Right lobe of liver (tissue), 6 donors: ENCODE measurements around the gene PRDM13. TPM values are rescaled to one million over a fixed set of nuclear protein-coding genes. Genes with fewer than 3 reads are reported as not detected.
"Not testable (repeated sequence)": the region's sequence is repeated elsewhere in the genome, so short reads cannot be mapped to it uniquely, and the experiment has no call there.

Experiments used
- ATAC-seq, 4 donors: fragments of 200-7000 bp; cut with Tn5 transposase; one replicate each; pipeline ENCODE4 v1.9.1; 2020; ENCODE audit warnings: mild to moderate bottlenecking in 4 of 4, moderate library complexity in 4 of 4
- DNase-seq, 3 donors: peaks; one replicate each; pipeline ENCODE4 v3.0.0-alpha.2; 2020
- H3K27ac ChIP-seq, 3 donors: fragments of 200-600 bp; one replicate each; pipeline ENCODE4 v1.8.0; 2022
- H3K27me3 ChIP-seq, 2 donors: fragments of 200-600 bp; one replicate each; pipeline ENCODE4 v1.8.0; 2022
- H3K36me3 ChIP-seq, 4 donors: fragments of 200-600 bp; sonication (generic) in 1 of 4; one replicate each; pipeline versions ENCODE4 v1.5.1 to v1.8.0; 2017 to 2022; ENCODE audit warnings: control low read depth in 1 of 4
- H3K4me1 ChIP-seq, 4 donors: fragments of 200-600 bp; sonication (generic) in 1 of 4; one replicate each; pipeline versions ENCODE4 v1.5.1 to v1.8.0; 2017 to 2022; ENCODE audit warnings: control low read depth in 1 of 4
- H3K4me3 ChIP-seq, 3 donors: fragments of 200-600 bp; one replicate each; pipeline ENCODE4 v1.8.0; 2022
- H3K9me3 ChIP-seq, 4 donors: fragments of 200-600 bp; sonication (generic) in 1 of 4; one replicate each; pipeline versions ENCODE4 v1.5.1 to v1.8.0; 2017 to 2022; ENCODE audit warnings: control low read depth in 1 of 4
- CTCF ChIP-seq, 4 donors: fragments of 200-600 bp in 3 of 4; fragments of 450-650 bp in 1 of 4; IDR thresholded peaks; one replicate each; pipeline versions ENCODE4 v1.5.1 to v1.8.0; 2016 to 2022; ENCODE audit warnings: antibody characterized with exemption in 4 of 4, mild to moderate bottlenecking in 2 of 4
- POLR2A ChIP-seq: fragments of 450-650 bp; IDR thresholded peaks from one replicate; pipeline ENCODE4 v1.6.1; 2017; ENCODE audit warnings: antibody characterized with exemption, mild to moderate bottlenecking
- WGBS: methylation state at CpG from one replicate; pipeline ENCODE4 v1.1.6; 2018; ENCODE audit warnings: low coverage, low lambda C conversion rate; ENCODE audit not compliant: insufficient coverage; ENCODE audit errors: missing lambda C conversion rate; 5-methylcytosine and 5-hydroxymethylcytosine counted together
- intact Hi-C, 2 donors: fragments of 100-400 bp; cut with DNase I; formaldehyde crosslinking; loops; one replicate each; pipeline versions ENCODE4 v1.11.2 to v1.14.1; 2022
- total RNA-seq, 6 experiments: library from RNA; depleted of rRNA in 2 of 6; stranded (reverse); fragments of >200 nt in 2 of 6; fragmentation: NEBNext Ultra II Directional in 3 of 6; extraction: Animal tissue kit (Norgen Biotek cat#: 25700) in 3 of 6; gene quantifications; one replicate each; pipeline versions ENCODE4 v1.1.0 to v1.2.4, GENCODE V29; 2016 to 2023
- donor health status: DM: no; HTN: yes; CAD: no.
- donor health status: DM: no; HTN: no; CAD: no.
- donor health status: DM: no; HTN: no; CAD: no.
- donor health status: DM: no; HTN: yes; CAD: no.
- donor health status: DM: no; HTN: yes; CAD: no.

PRDM13 gene
- total RNA-seq, 6 experiments from 2014 or later, result not detected

- Histone ChIP-seq H3K27ac (no peak overlapping the region), H3K9me3 (no peaks in the 10 kb centered on the region), H3K27me3 (no peaks in the 10 kb centered on the region), H3K4me3 (no peak overlapping the region), H3K4me1 (no peaks in the 10 kb centered on the region), H3K36me3 (no peaks in the 10 kb centered on the region)
- intact Hi-C loops, result no loop called here
- 11% methylated on average over 2 of the region's 2 CpGs for WGBS
- TF ChIP-seq POLR2A (no peak), CTCF (IDR thresholded peaks at IDR 0.05) (no peak)
- no peak for DNase-seq
- ATAC-seq, result no peak
Observed at GRCh38 chr6:99641270-99641669, 34.6 kb downstream of the PRDM13 start.

- Histone ChIP-seq H3K36me3 (no peaks in the 10 kb centered on the region), H3K9me3 (no peaks in the 10 kb centered on the region), H3K27me3 (no peaks in the 10 kb centered on the region), H3K4me1 (no peaks in the 10 kb centered on the region), H3K27ac (no peak overlapping the region), H3K4me3 (no peak overlapping the region)
- TF ChIP-seq POLR2A, result no peak
- no peak for TF ChIP-seq CTCF (IDR thresholded peaks at IDR 0.05)
- DNase-seq, result no peak
- ATAC-seq, result no peak
- 33% methylated on average over 6 of the region's 6 CpGs for WGBS
- intact Hi-C loops, result no loop called here
Observed at GRCh38 chr6:99645986-99646385, 39.4 kb downstream of the PRDM13 start.

- H3K27ac ChIP-seq, H3K27me3 ChIP-seq, H3K4me3 ChIP-seq, H3K4me1 ChIP-seq, DNase-seq, H3K9me3 ChIP-seq, ATAC-seq, intact Hi-C loops, H3K36me3 ChIP-seq: not testable (repeated sequence)
- 72% methylated on average over 4 of the region's 42 CpGs for WGBS
Observed at GRCh38 chr6:99650091-99650571, 43.5 kb downstream of the PRDM13 start.

- H3K9me3 ChIP-seq, result no peaks in the 10 kb centered on the region
- 13% methylated on average over 1 of the region's 1 CpG for WGBS
- ATAC-seq (no peak), DNase-seq (no peak)
- no peak overlapping the region for H3K4me3 ChIP-seq
- H3K36me3 ChIP-seq, result no peaks in the 10 kb centered on the region
- intact Hi-C loops, result no loop called here
- no peaks in the 10 kb centered on the region for H3K4me1 ChIP-seq
- no peak overlapping the region for H3K27ac ChIP-seq
- no peak for TF ChIP-seq CTCF (IDR thresholded peaks at IDR 0.05)
- TF ChIP-seq POLR2A, result no peak
- H3K27me3 ChIP-seq, result no peaks in the 10 kb centered on the region
Observed at GRCh38 chr6:99660206-99660605, 53.6 kb downstream of the PRDM13 start.

GRCh38 chr6:99661870-99662269 lies 55.2 kb downstream of the PRDM13 start:
- intact Hi-C loops, result no loop called here
- WGBS, result 73% methylated on average over 1 of the region's 1 CpG
- ATAC-seq, result no peak
- Histone ChIP-seq H3K4me3 (no peak overlapping the region), H3K27me3 (no peaks in the 10 kb centered on the region), H3K9me3 (no peaks in the 10 kb centered on the region), H3K4me1 (no peaks in the 10 kb centered on the region), H3K27ac (no peak overlapping the region), H3K36me3 (no peaks in the 10 kb centered on the region)
- no peak for DNase-seq
- no peak for TF ChIP-seq CTCF (IDR thresholded peaks at IDR 0.05)
- TF ChIP-seq POLR2A, result no peak
